D341Med (cell line): Measurements from ENCODE around the gene HPDL.
"Not testable (repeated sequence)": the region's sequence is repeated elsewhere in the genome, so short reads cannot be mapped to it uniquely, and the experiment has no call there.

Experiments
- DNase-seq: peaks from one replicate; pipeline ENCODE4 v3.0.0; 2012; ENCODE audit warnings: low spot score

Gene HPDL

GRCh38 chr1:45351508-45351907 is 24.8 kb downstream of the HPDL start:
- DNase-seq: no peak

- no peak for DNase-seq
Measured at GRCh38 chr1:45353685-45354084, 27.0 kb downstream of the HPDL start.

- DNase-seq: no peak
Measured at GRCh38 chr1:45354838-45355237, 28.1 kb downstream of the HPDL start.

GRCh38 chr1:45355683-45356082 is 29.0 kb downstream of the HPDL start:
- no peak for DNase-seq

GRCh38 chr1:45356186-45356585 is 29.5 kb downstream of the HPDL start:
- no peak for DNase-seq

- DNase-seq: peak; percentile 59
Measured at GRCh38 chr1:45359882-45360513, 33.3 kb downstream of the HPDL start.

- DNase-seq: not testable (repeated sequence)
Measured at GRCh38 chr1:45360981-45361380, 34.3 kb downstream of the HPDL start.

- DNase-seq: no peak
Measured at GRCh38 chr1:45364294-45364693, 37.6 kb downstream of the HPDL start.

GRCh38 chr1:45365051-45365450 is 38.4 kb downstream of the HPDL start:
- DNase-seq: no peak

- no peak for DNase-seq
Measured at GRCh38 chr1:45370575-45370974, 43.9 kb downstream of the HPDL start.

- DNase-seq: no peak
Measured at GRCh38 chr1:45373573-45373972, 46.9 kb downstream of the HPDL start.

GRCh38 chr1:45375104-45376090 is 48.7 kb downstream of the HPDL start:
- no peak for DNase-seq

GRCh38 chr1:45378184-45378583 is 51.5 kb downstream of the HPDL start:
- DNase-seq: no peak
